Stomach (tissue), 9 donors: ENCODE measurements around the gene CELF2. TPM values are rescaled to one million over a fixed set of nuclear protein-coding genes. Genes with fewer than 3 reads are reported as not detected.

ENCODE experiments used
- DNase-seq, 2 donors: peaks; one replicate each; pipeline versions ENCODE4 v3.0.0 to v3.0.0-alpha.2; 2013 to 2019
- H3K27ac ChIP-seq, 5 donors: fragments of 200-600 bp in 4 of 5; sonication (generic) in 4 of 5; one replicate each; pipeline ENCODE4 v1.5.1; 2013 to 2019; ENCODE audit warnings: mild to moderate bottlenecking in 1 of 5, moderate library complexity in 1 of 5
- H3K27me3 ChIP-seq, 3 donors: fragments of 200-600 bp; sonication (generic); one replicate each; pipeline ENCODE4 v1.5.1; 2017 to 2019; ENCODE audit warnings: mixed run types in 1 of 3
- H3K36me3 ChIP-seq, 4 donors: fragments of 200-600 bp; sonication (generic); 1 replicate in 3 of 4; 2 replicates in 1 of 4; pipeline ENCODE4 v1.5.1; 2016 to 2019
- H3K4me1 ChIP-seq, 4 donors: fragments of 200-600 bp; sonication (generic); one replicate each; pipeline ENCODE4 v1.5.1; 2016 to 2019
- H3K4me3 ChIP-seq, 4 donors: fragments of 200-600 bp; sonication (generic) in 3 of 4; one replicate each; pipeline ENCODE4 v1.5.1; 2016 to 2019; ENCODE audit warnings: mild to moderate bottlenecking in 1 of 4
- H3K9me3 ChIP-seq, 4 donors: fragments of 200-600 bp; sonication (generic); one replicate each; pipeline ENCODE4 v1.5.1; 2016 to 2019
- CTCF ChIP-seq, 7 experiments: fragments of 450-650 bp in 4 of 7; fragments of 200-600 bp in 3 of 7; sonication (generic) in 3 of 7; IDR thresholded peaks; one replicate each; pipeline ENCODE4 v1.5.1; 2016 to 2019; ENCODE audit warnings: antibody characterized with exemption in 7 of 7, control low read depth in 2 of 7, mild to moderate bottlenecking in 1 of 7
- EP300 ChIP-seq: sonication (generic); formaldehyde crosslinking; IDR thresholded peaks from one replicate; pipeline ENCODE4 v1.6.1; 2017; ENCODE audit warnings: antibody characterized with exemption
- POLR2A ChIP-seq, 4 donors: fragments of 450-650 bp; IDR thresholded peaks; one replicate each; pipeline ENCODE4 v1.6.1; 2016; ENCODE audit warnings: antibody characterized with exemption in 4 of 4, control low read depth in 2 of 4, mild to moderate bottlenecking in 1 of 4, moderate library complexity in 1 of 4
- POLR2AphosphoS5 ChIP-seq, 3 donors: sonication (generic); formaldehyde crosslinking; IDR thresholded peaks; one replicate each; pipeline ENCODE4 v1.6.1; 2016; ENCODE audit warnings: antibody characterized with exemption in 3 of 3
- WGBS, 5 donors: extraction: QIAGEN DNeasy Blood & Tissue Kit in 3 of 5; methylation state at CpG; one replicate each; pipeline versions ENCODE4 v1.1.5 to v1.1.7; 2013 to 2018; 5-methylcytosine and 5-hydroxymethylcytosine counted together
- intact Hi-C: fragments of 100-400 bp; cut with DNase I; formaldehyde crosslinking; loops from one replicate; pipeline ENCODE4 v1.15.1; 2023; ENCODE audit warnings: low total_unique reads
- polyA plus RNA-seq, 3 donors: library from polyadenylated mRNA; stranded (reverse); fragments of 200-250 nt; gene quantifications; one replicate each; pipeline ENCODE4 v1.2.3, GENCODE V29; 2013
- total RNA-seq, 5 donors: library from RNA; depleted of rRNA; stranded (reverse); fragments of >200 nt; gene quantifications; one replicate each; pipeline versions ENCODE4 v1.1.0 to v1.2.3, GENCODE V29; 2014 to 2016
- donor health status: healthy with polysubstance abuse.
- donor health status: Bipolar disorder and iron deficiency.
- donor health status: healthy.

Gene CELF2
- total and polyA plus RNA-seq, 8 donors = 3.9 to 65.3 (median 36.1) TPM

DNA sequence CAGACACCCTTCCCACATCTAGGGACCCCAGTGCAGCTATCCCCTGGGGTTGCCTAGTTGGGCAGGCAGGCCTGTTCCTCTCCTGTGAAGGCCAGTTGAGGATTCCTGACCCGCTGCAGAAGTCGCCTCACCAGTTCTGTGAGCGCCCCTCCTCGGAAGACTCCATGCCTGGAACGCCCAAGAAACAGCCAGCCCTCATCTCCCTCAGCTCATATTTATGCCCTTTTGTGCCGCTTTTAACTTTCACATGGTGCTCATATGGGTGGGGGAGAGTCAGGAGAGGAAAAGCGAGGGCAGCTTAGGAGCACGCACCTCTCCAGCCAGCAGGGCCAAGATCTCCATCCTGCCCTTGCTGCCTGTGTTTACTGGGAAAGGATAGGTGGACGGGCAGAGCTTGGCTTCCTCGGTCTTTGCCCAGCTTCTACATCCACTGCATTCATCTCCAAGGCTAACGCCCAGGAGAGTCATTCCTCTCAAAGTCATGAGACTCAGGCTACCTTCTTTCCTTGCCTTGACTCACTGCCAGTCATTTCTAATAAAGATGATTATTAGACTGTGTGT is 307.2 kb downstream of the CELF2 start:
- WGBS, 5 donors = 86 to 95% (median 91%) methylated on average over 11 of the region's 11 CpGs
- no peaks in the 10 kb centered on the region for H3K27me3 ChIP-seq
- H3K27ac ChIP-seq = no peak overlapping the region
- no peaks in the 10 kb centered on the region for H3K9me3 ChIP-seq
- DNase-seq = no peak
- no peak overlapping the region for H3K4me3 ChIP-seq
- intact Hi-C loops = no loop called here
- TF ChIP-seq EP300 = no peak
- TF ChIP-seq POLR2A (IDR thresholded peaks at IDR 0.05) = no peak
- TF ChIP-seq CTCF (IDR thresholded peaks at IDR 0.05) = no peak
- no peak for TF ChIP-seq POLR2AphosphoS5 (IDR thresholded peaks at IDR 0.05)
- H3K36me3 ChIP-seq = peaks cover 5 to 90% (median 77%) of the 10 kb centered on the region in 4 donors
- H3K4me1 ChIP-seq = peaks cover 0 to 11% (median under 1%) of the 10 kb centered on the region in 4 donors

DNA sequence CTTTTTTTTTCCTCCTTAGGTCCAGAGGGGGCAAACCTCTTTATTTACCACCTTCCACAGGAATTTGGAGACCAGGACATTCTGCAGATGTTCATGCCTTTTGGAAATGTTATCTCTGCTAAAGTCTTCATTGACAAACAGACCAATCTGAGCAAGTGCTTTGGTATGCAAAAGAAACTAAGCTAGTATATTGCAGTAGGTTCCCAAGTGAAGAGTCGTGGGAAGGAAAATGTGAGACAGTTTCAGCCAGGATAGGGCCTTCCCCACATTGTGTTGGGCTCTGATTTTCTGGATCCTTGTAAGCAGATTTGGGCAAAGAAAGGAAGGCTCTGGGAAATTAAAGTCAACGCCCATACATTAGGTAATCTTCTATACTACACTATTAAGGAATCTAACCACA is 308.1 kb downstream of the CELF2 start:
- intact Hi-C loops = no loop called here
- H3K36me3 ChIP-seq = peaks cover 5 to 86% (median 68%) of the 10 kb centered on the region in 4 donors
- H3K27ac ChIP-seq = no peak overlapping the region
- no peaks in the 10 kb centered on the region for H3K9me3 ChIP-seq
- peaks cover 0 to 20% (median 5%) of the 10 kb centered on the region in 4 donors for H3K4me1 ChIP-seq
- H3K4me3 ChIP-seq = no peak overlapping the region
- no peak for DNase-seq
- WGBS, 5 donors = 62 to 88% (median 73%) methylated on average over 2 of the region's 2 CpGs
- no peak for TF ChIP-seq POLR2A (IDR thresholded peaks at IDR 0.05)
- TF ChIP-seq EP300 = no peak
- TF ChIP-seq POLR2AphosphoS5 (IDR thresholded peaks at IDR 0.05) = no peak
- TF ChIP-seq CTCF (IDR thresholded peaks at IDR 0.05) = no peak
- no peaks in the 10 kb centered on the region for H3K27me3 ChIP-seq

DNA sequence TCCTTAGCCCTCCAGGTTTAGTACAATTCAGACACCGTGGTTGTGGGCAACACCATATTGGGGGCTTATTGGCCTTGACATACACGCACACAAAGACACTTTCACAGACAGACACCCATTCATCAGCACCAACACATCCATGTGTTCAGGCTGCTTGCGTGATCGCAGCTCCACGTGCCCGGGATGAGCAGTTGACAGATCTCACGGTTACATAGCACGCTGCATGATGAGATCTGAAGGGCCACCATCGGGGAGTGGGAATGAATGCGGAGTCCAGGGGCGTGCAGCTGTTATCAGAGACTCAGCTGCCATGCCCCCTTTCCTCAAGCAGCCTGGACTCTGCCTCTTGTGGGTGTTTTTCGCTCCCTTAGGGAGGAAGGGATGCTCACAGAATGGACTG is 308.6 kb downstream of the CELF2 start:
- Histone ChIP-seq H3K27me3 (no peaks in the 10 kb centered on the region), H3K4me1 (peaks cover 0 to 24% (median 6%) of the 10 kb centered on the region in 4 donors), H3K4me3 (no peak overlapping the region), H3K9me3 (no peaks in the 10 kb centered on the region), H3K27ac (no peak overlapping the region), H3K36me3 (peaks cover 5 to 81% (median 64%) of the 10 kb centered on the region in 4 donors)
- WGBS, 5 donors = 90 to 95% (median 95%) methylated on average over 12 of the region's 12 CpGs
- intact Hi-C loops = no loop called here
- no peak for TF ChIP-seq POLR2AphosphoS5 (IDR thresholded peaks at IDR 0.05)
- TF ChIP-seq CTCF (IDR thresholded peaks at IDR 0.05) = no peak
- no peak for TF ChIP-seq EP300
- TF ChIP-seq POLR2A (IDR thresholded peaks at IDR 0.05) = no peak
- no peak for DNase-seq

DNA sequence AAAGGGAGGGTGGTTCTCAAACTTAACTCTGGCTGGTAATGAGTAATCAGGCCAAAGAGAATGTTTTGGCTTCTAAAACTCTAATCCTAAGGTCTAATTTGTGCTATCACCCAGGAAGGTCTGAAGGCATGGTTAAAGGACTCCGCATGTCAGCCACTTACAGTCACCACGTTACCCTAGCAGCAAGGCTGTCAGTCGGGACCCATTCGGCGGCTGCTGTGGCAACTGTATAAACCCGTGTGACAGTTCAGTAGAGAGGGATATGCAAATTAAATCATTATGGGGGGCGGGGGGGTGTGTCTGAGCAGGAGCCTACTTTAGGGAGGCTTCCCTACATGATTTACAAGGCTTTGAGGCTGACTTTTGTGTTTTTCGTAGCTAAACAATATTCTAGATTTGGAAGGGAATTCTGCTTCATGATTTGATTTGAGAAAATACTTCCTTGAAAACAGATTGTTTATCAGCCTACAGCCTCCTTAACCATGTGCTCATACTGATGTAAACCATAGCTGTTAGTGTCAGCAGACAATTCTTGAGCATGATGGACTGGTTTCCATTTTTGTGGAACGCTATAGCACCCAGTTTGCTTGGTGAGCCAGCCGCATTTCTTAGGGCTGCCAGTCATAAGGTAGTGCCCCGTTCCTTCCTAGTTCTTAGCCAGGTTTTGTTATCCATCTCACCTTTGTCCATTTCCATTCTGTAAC is 309.4 kb downstream of the CELF2 start:
- no peak overlapping the region for H3K27ac ChIP-seq
- WGBS, 5 donors = 69 to 79% (median 74%) methylated on average over 11 of the region's 11 CpGs

More for the DNA sequence above, 309.4 kb downstream of the CELF2 start:
- Histone ChIP-seq H3K9me3 (no peaks in the 10 kb centered on the region), H3K4me3 (no peak overlapping the region), H3K4me1 (peaks cover 0 to 24% (median 6%) of the 10 kb centered on the region in 4 donors), H3K27me3 (no peaks in the 10 kb centered on the region), H3K36me3 (peaks cover 5 to 73% (median 55%) of the 10 kb centered on the region in 4 donors)
- TF ChIP-seq CTCF (IDR thresholded peaks at IDR 0.05) = no peak
- TF ChIP-seq EP300 = no peak
- no peak for TF ChIP-seq POLR2A (IDR thresholded peaks at IDR 0.05)
- no peak for TF ChIP-seq POLR2AphosphoS5 (IDR thresholded peaks at IDR 0.05)
- no peak for DNase-seq
- intact Hi-C loops = no loop called here
